ENCODE data around the gene HSD11B2.
A peak's percentile ranks its signal among the peaks of the same experiment; 100 is the strongest.
"Not testable (repeated sequence)": the region's sequence is repeated elsewhere in the genome, so short reads cannot be mapped to it uniquely, and the experiment has no call there.

Gene HSD11B2

GRCh38 chr16:67413978-67414911 is 16.7 kb upstream of the HSD11B2 start:
- no peak for DNase-seq (ENCODE audit: insufficient read length, low spot score)
- FAIRE-seq = no peak

- not testable (repeated sequence) for FAIRE-seq; DNase-seq (ENCODE audit: insufficient read length, low spot score)
These were observed 15.5 kb upstream of the HSD11B2 start for GRCh38 chr16:67415421-67415820.

- FAIRE-seq (no peak), DNase-seq (ENCODE audit: insufficient read length, low spot score) (peak; percentile 75)
These were observed 14.8 kb upstream of the HSD11B2 start, which contains the start of gene ZDHHC1 for GRCh38 chr16:67415872-67416793. ZDHHC1 (minus strand) TSS chr16:67416477; CDS start chr16:67407775, 8,702 bp downstream.

GRCh38 chr16:67417333-67418061 is 13.4 kb upstream of the HSD11B2 start:
- DNase-seq (ENCODE audit: insufficient read length, low spot score) = no peak

GRCh38 chr16:67419502-67419901 is 11.4 kb upstream of the HSD11B2 start:
- no peak for DNase-seq (ENCODE audit: insufficient read length, low spot score)
- no peak for FAIRE-seq

More at GRCh38 chr16:67417333-67418061, 13.4 kb upstream of the HSD11B2 start:
- FAIRE-seq = no peak

- FAIRE-seq = no peak
- DNase-seq (ENCODE audit: insufficient read length, low spot score) = no peak
These were observed 11.0 kb upstream of the HSD11B2 start for GRCh38 chr16:67419931-67420330.

GRCh38 chr16:67421030-67421429 is 9.9 kb upstream of the HSD11B2 start:
- FAIRE-seq = no peak
- no peak for DNase-seq (ENCODE audit: insufficient read length, low spot score)

- DNase-seq (ENCODE audit: insufficient read length, low spot score) = no peak
- FAIRE-seq = no peak
These were observed 7.9 kb upstream of the HSD11B2 start for GRCh38 chr16:67423015-67423414.

- DNase-seq (ENCODE audit: insufficient read length, low spot score) = no peak
- FAIRE-seq = no peak
These were observed 7.2 kb upstream of the HSD11B2 start for GRCh38 chr16:67423611-67424260.

- DNase-seq (ENCODE audit: insufficient read length, low spot score) (no peak), FAIRE-seq (no peak)
These were observed 6.7 kb upstream of the HSD11B2 start for GRCh38 chr16:67424261-67424615.

- FAIRE-seq (no peak), DNase-seq (ENCODE audit: insufficient read length, low spot score) (no peak)
These were observed 5.9 kb upstream of the HSD11B2 start for GRCh38 chr16:67425061-67425460.

- FAIRE-seq (no peak), DNase-seq (ENCODE audit: insufficient read length, low spot score) (no peak)
These were observed 5.3 kb upstream of the HSD11B2 start for GRCh38 chr16:67425580-67425979.

- no peak for FAIRE-seq
- DNase-seq (ENCODE audit: insufficient read length, low spot score) = no peak
These were observed 4.9 kb upstream of the HSD11B2 start for GRCh38 chr16:67426022-67426421.

- no peak for DNase-seq (ENCODE audit: insufficient read length, low spot score)
These were observed 4.0 kb upstream of the HSD11B2 start for GRCh38 chr16:67426950-67427349.

GRCh38 chr16:67428146-67428731 is 2.7 kb upstream of the HSD11B2 start:
- FAIRE-seq (peak; percentile 66), DNase-seq (ENCODE audit: insufficient read length, low spot score) (peak; percentile 80)

More at GRCh38 chr16:67426950-67427349, 4.0 kb upstream of the HSD11B2 start:
- FAIRE-seq = no peak

- DNase-seq (ENCODE audit: insufficient read length, low spot score) = no peak
- no peak for FAIRE-seq
These were observed 1.7 kb upstream of the HSD11B2 start for GRCh38 chr16:67429053-67429798.

GRCh38 chr16:67429799-67430503 is 970 bp upstream of the HSD11B2 start:
- DNase-seq (ENCODE audit: insufficient read length, low spot score) = no peak
- FAIRE-seq = no peak

- no peak for FAIRE-seq
- no peak for DNase-seq (ENCODE audit: insufficient read length, low spot score)
These were observed 381 bp upstream of the HSD11B2 start for GRCh38 chr16:67430504-67430976.
